ENCODE measurements around the gene PIGU.
"Not testable (repeated sequence)": the region's sequence is repeated elsewhere in the genome, so short reads cannot be mapped to it uniquely, and the experiment has no call there.

The PIGU gene

GRCh38 chr20:34530342-34530741 lies 146.6 kb downstream of the PIGU start:
- Histone ChIP-seq H3K4me1 (ENCODE audit: control insufficient read depth, insufficient read depth, low read length, poor library complexity, severe bottlenecking) (no peaks in the 10 kb centered on the region), H3K4me3 (ENCODE audit: insufficient read depth, low read depth, low read length, poor library complexity, severe bottlenecking) (no peak overlapping the region), H3K27me3 (replicated peaks; ENCODE audit: control insufficient read depth, insufficient read depth, low read length, poor library complexity, severe bottlenecking) (no peaks in the 10 kb centered on the region), H3K36me3 (ENCODE audit: control insufficient read depth, insufficient read depth, low read length) (peaks cover 72% of the 10 kb centered on the region), H3K9me3 (ENCODE audit: control insufficient read depth, low read length) (no peaks in the 10 kb centered on the region), H3K27ac (ENCODE audit: insufficient read depth, low read length, poor library complexity, severe bottlenecking) (no peak overlapping the region)
- no peak for DNase-seq

- DNase-seq = no peak
- no peak overlapping the region for H3K4me3 ChIP-seq (ENCODE audit: insufficient read depth, low read depth, low read length, poor library complexity, severe bottlenecking)
These were observed 147.2 kb downstream of the PIGU start for GRCh38 chr20:34529742-34530141.

GRCh38 chr20:34528921-34529297 lies 148.0 kb downstream of the PIGU start:
- no peak for DNase-seq
- H3K4me1 ChIP-seq (ENCODE audit: control insufficient read depth, insufficient read depth, low read length, poor library complexity, severe bottlenecking) = no peaks in the 10 kb centered on the region
- H3K4me3 ChIP-seq (ENCODE audit: insufficient read depth, low read depth, low read length, poor library complexity, severe bottlenecking) = no peak overlapping the region
- peaks cover 61% of the 10 kb centered on the region for H3K36me3 ChIP-seq (ENCODE audit: control insufficient read depth, insufficient read depth, low read length)
- H3K27ac ChIP-seq (ENCODE audit: insufficient read depth, low read length, poor library complexity, severe bottlenecking) = no peak overlapping the region
- no peaks in the 10 kb centered on the region for H3K9me3 ChIP-seq (ENCODE audit: control insufficient read depth, low read length)
- H3K27me3 ChIP-seq (replicated peaks; ENCODE audit: control insufficient read depth, insufficient read depth, low read length, poor library complexity, severe bottlenecking) = no peaks in the 10 kb centered on the region

More at GRCh38 chr20:34529742-34530141, 147.2 kb downstream of the PIGU start:
- Histone ChIP-seq H3K27me3 (replicated peaks; ENCODE audit: control insufficient read depth, insufficient read depth, low read length, poor library complexity, severe bottlenecking) (no peaks in the 10 kb centered on the region), H3K27ac (ENCODE audit: insufficient read depth, low read length, poor library complexity, severe bottlenecking) (no peak overlapping the region), H3K9me3 (ENCODE audit: control insufficient read depth, low read length) (no peaks in the 10 kb centered on the region), H3K36me3 (ENCODE audit: control insufficient read depth, insufficient read depth, low read length) (peaks cover 66% of the 10 kb centered on the region), H3K4me1 (ENCODE audit: control insufficient read depth, insufficient read depth, low read length, poor library complexity, severe bottlenecking) (no peaks in the 10 kb centered on the region)

- H3K27ac ChIP-seq (ENCODE audit: insufficient read depth, low read length, poor library complexity, severe bottlenecking) = no peak overlapping the region
- peaks cover 46% of the 10 kb centered on the region for H3K36me3 ChIP-seq (ENCODE audit: control insufficient read depth, insufficient read depth, low read length)
- no peak for DNase-seq
- no peaks in the 10 kb centered on the region for H3K27me3 ChIP-seq (replicated peaks; ENCODE audit: control insufficient read depth, insufficient read depth, low read length, poor library complexity, severe bottlenecking)
- no peak overlapping the region for H3K4me3 ChIP-seq (ENCODE audit: insufficient read depth, low read depth, low read length, poor library complexity, severe bottlenecking)
- no peaks in the 10 kb centered on the region for H3K9me3 ChIP-seq (ENCODE audit: control insufficient read depth, low read length)
- H3K4me1 ChIP-seq (ENCODE audit: control insufficient read depth, insufficient read depth, low read length, poor library complexity, severe bottlenecking) = no peaks in the 10 kb centered on the region
These were observed 149.9 kb downstream of the PIGU start for GRCh38 chr20:34527016-34527415.

GRCh38 chr20:34526466-34526865 lies 150.4 kb downstream of the PIGU start:
- no peaks in the 10 kb centered on the region for H3K9me3 ChIP-seq (ENCODE audit: control insufficient read depth, low read length)
- H3K36me3 ChIP-seq (ENCODE audit: control insufficient read depth, insufficient read depth, low read length) = peaks cover 43% of the 10 kb centered on the region
- no peak overlapping the region for H3K27ac ChIP-seq (ENCODE audit: insufficient read depth, low read length, poor library complexity, severe bottlenecking)
- H3K4me3 ChIP-seq (ENCODE audit: insufficient read depth, low read depth, low read length, poor library complexity, severe bottlenecking) = no peak overlapping the region
- H3K4me1 ChIP-seq (ENCODE audit: control insufficient read depth, insufficient read depth, low read length, poor library complexity, severe bottlenecking) = no peaks in the 10 kb centered on the region
- DNase-seq = no peak
- no peaks in the 10 kb centered on the region for H3K27me3 ChIP-seq (replicated peaks; ENCODE audit: control insufficient read depth, insufficient read depth, low read length, poor library complexity, severe bottlenecking)

- DNase-seq = no peak
- Histone ChIP-seq H3K9me3 (ENCODE audit: control insufficient read depth, low read length) (no peaks in the 10 kb centered on the region), H3K4me3 (ENCODE audit: insufficient read depth, low read depth, low read length, poor library complexity, severe bottlenecking) (no peak overlapping the region), H3K27ac (ENCODE audit: insufficient read depth, low read length, poor library complexity, severe bottlenecking) (no peak overlapping the region), H3K4me1 (ENCODE audit: control insufficient read depth, insufficient read depth, low read length, poor library complexity, severe bottlenecking) (no peaks in the 10 kb centered on the region), H3K27me3 (replicated peaks; ENCODE audit: control insufficient read depth, insufficient read depth, low read length, poor library complexity, severe bottlenecking) (no peaks in the 10 kb centered on the region), H3K36me3 (ENCODE audit: control insufficient read depth, insufficient read depth, low read length) (peaks cover 43% of the 10 kb centered on the region)
These were observed 151.0 kb downstream of the PIGU start for GRCh38 chr20:34525709-34526416.

GRCh38 chr20:34525342-34525708 lies 151.6 kb downstream of the PIGU start:
- Histone ChIP-seq H3K9me3 (ENCODE audit: control insufficient read depth, low read length) (no peaks in the 10 kb centered on the region), H3K27ac (ENCODE audit: insufficient read depth, low read length, poor library complexity, severe bottlenecking) (no peak overlapping the region), H3K27me3 (replicated peaks; ENCODE audit: control insufficient read depth, insufficient read depth, low read length, poor library complexity, severe bottlenecking) (no peaks in the 10 kb centered on the region), H3K36me3 (ENCODE audit: control insufficient read depth, insufficient read depth, low read length) (peaks cover 38% of the 10 kb centered on the region), H3K4me1 (ENCODE audit: control insufficient read depth, insufficient read depth, low read length, poor library complexity, severe bottlenecking) (no peaks in the 10 kb centered on the region), H3K4me3 (ENCODE audit: insufficient read depth, low read depth, low read length, poor library complexity, severe bottlenecking) (no peak overlapping the region)
- DNase-seq = no peak

- Histone ChIP-seq H3K4me1 (ENCODE audit: control insufficient read depth, insufficient read depth, low read length, poor library complexity, severe bottlenecking) (no peaks in the 10 kb centered on the region), H3K4me3 (ENCODE audit: insufficient read depth, low read depth, low read length, poor library complexity, severe bottlenecking) (no peak overlapping the region), H3K36me3 (ENCODE audit: control insufficient read depth, insufficient read depth, low read length) (peaks cover 31% of the 10 kb centered on the region), H3K27me3 (replicated peaks; ENCODE audit: control insufficient read depth, insufficient read depth, low read length, poor library complexity, severe bottlenecking) (no peaks in the 10 kb centered on the region), H3K9me3 (ENCODE audit: control insufficient read depth, low read length) (no peaks in the 10 kb centered on the region), H3K27ac (ENCODE audit: insufficient read depth, low read length, poor library complexity, severe bottlenecking) (no peak overlapping the region)
- no peak for DNase-seq
These were observed 152.5 kb downstream of the PIGU start for GRCh38 chr20:34524426-34524825.

- Histone ChIP-seq H3K36me3 (ENCODE audit: control insufficient read depth, insufficient read depth, low read length) (peaks cover 23% of the 10 kb centered on the region), H3K4me1 (ENCODE audit: control insufficient read depth, insufficient read depth, low read length, poor library complexity, severe bottlenecking) (peaks cover 5% of the 10 kb centered on the region), H3K4me3 (ENCODE audit: insufficient read depth, low read depth, low read length, poor library complexity, severe bottlenecking) (no peak overlapping the region), H3K27ac (ENCODE audit: insufficient read depth, low read length, poor library complexity, severe bottlenecking) (no peak overlapping the region), H3K9me3 (ENCODE audit: control insufficient read depth, low read length) (no peaks in the 10 kb centered on the region), H3K27me3 (replicated peaks; ENCODE audit: control insufficient read depth, insufficient read depth, low read length, poor library complexity, severe bottlenecking) (no peaks in the 10 kb centered on the region)
- DNase-seq = no peak
These were observed 153.7 kb downstream of the PIGU start for GRCh38 chr20:34522969-34523871.

GRCh38 chr20:34519841-34520240 lies 157.1 kb downstream of the PIGU start:
- H3K4me3 ChIP-seq (ENCODE audit: insufficient read depth, low read depth, low read length, poor library complexity, severe bottlenecking); H3K27me3 ChIP-seq (replicated peaks; ENCODE audit: control insufficient read depth, insufficient read depth, low read length, poor library complexity, severe bottlenecking); DNase-seq; H3K27ac ChIP-seq (ENCODE audit: insufficient read depth, low read length, poor library complexity, severe bottlenecking); H3K36me3 ChIP-seq (ENCODE audit: control insufficient read depth, insufficient read depth, low read length); H3K9me3 ChIP-seq (ENCODE audit: control insufficient read depth, low read length): not testable (repeated sequence)
- peaks cover 16% of the 10 kb centered on the region for H3K4me1 ChIP-seq (ENCODE audit: control insufficient read depth, insufficient read depth, low read length, poor library complexity, severe bottlenecking)

Measured in effector memory CD4-positive, alpha-beta T cell (primary cell).